Activated CD8-positive, alpha-beta memory T cell treated with anti-CD3 and anti-CD28 coated beads, Interleukin-2, amount 50 U/mL, for 48 hours (primary cell): ENCODE results near the gene NUDT4.
"Not testable (repeated sequence)": the region's sequence is repeated elsewhere in the genome, so short reads cannot be mapped to it uniquely, and the experiment has no call there.

ENCODE experiments used
- DNase-seq: peaks from one replicate; pipeline ENCODE4 v3.0.0-alpha.2; 2020

Gene NUDT4

GRCh38 chr12:93432031-93432430, 54.3 kb downstream of the NUDT4 start:
- DNase-seq = not testable (repeated sequence)

GRCh38 chr12:93434256-93434865, 56.6 kb downstream of the NUDT4 start:
- DNase-seq = no peak

GRCh38 chr12:93438266-93439050, 60.7 kb downstream of the NUDT4 start:
- DNase-seq = no peak

GRCh38 chr12:93440043-93440835, 62.5 kb downstream of the NUDT4 start:
- DNase-seq = no peak

GRCh38 chr12:93441081-93441616, 63.4 kb downstream of the NUDT4 start:
- DNase-seq = peak; percentile 72

GRCh38 chr12:93441617-93442410, 64.1 kb downstream of the NUDT4 start, which contains the start of gene UBE2N:
Gene UBE2N (minus strand): TSS chr12:93441947. CDS start chr12:93441884, 63 bp downstream.
- peak; percentile 98 for DNase-seq

- no peak for DNase-seq
These were observed 65.0 kb downstream of the NUDT4 start for GRCh38 chr12:93442411-93443340.

- no peak for DNase-seq
These were observed 65.9 kb downstream of the NUDT4 start for GRCh38 chr12:93443576-93443975.

GRCh38 chr12:93447555-93448290, 70.0 kb downstream of the NUDT4 start:
- no peak for DNase-seq

GRCh38 chr12:93448796-93449195, 71.1 kb downstream of the NUDT4 start:
- DNase-seq = no peak

- DNase-seq = no peak
These were observed 71.6 kb downstream of the NUDT4 start for GRCh38 chr12:93449277-93449676.

- no peak for DNase-seq
These were observed 73.9 kb downstream of the NUDT4 start for GRCh38 chr12:93451423-93452158.

GRCh38 chr12:93453633-93454032, 75.9 kb downstream of the NUDT4 start:
- no peak for DNase-seq

GRCh38 chr12:93456077-93456476, 78.4 kb downstream of the NUDT4 start:
- no peak for DNase-seq
